Activated B cell treated with CpG ODN at 0.5 μM for 24 hours (primary cell): Measurements from ENCODE around the gene CCDC12. TPM values are rescaled to one million over a fixed set of nuclear protein-coding genes. Genes with fewer than 3 reads are reported as not detected.

ENCODE experiments used
- ATAC-seq: fragments of 200-7000 bp; cut with Tn5 transposase; one replicate; pipeline ENCODE4 v1.10.0; 2021; ENCODE audit warnings: low read depth, mild to moderate bottlenecking, moderate library complexity
- CTCF ChIA-PET: fragments of 350-600 bp; sonication (Branson Sonifier 250); formaldehyde crosslinking; loops from one replicate; lab custom pipeline; 2021; ENCODE audit warnings: antibody characterized with exemption; lab: Charles Lee
- POLR2A ChIA-PET: fragments of 350-600 bp; sonication (Branson Sonifier 250); formaldehyde crosslinking; loops from one replicate; lab custom pipeline; 2021; ENCODE audit warnings: antibody characterized with exemption; lab: Charles Lee
- DNase-seq: peaks from one replicate; pipeline ENCODE4 v3.0.0; 2022
- H3K27ac Mint-ChIP-seq: one replicate; pipeline ENCODE4 v1.8.0; 2020; ENCODE audit warnings: mixed read lengths
- H3K27me3 Mint-ChIP-seq: one replicate; pipeline ENCODE4 v1.8.0; 2021; ENCODE audit warnings: mixed read lengths
- H3K36me3 Mint-ChIP-seq: one replicate; pipeline ENCODE4 v1.8.0; 2021; ENCODE audit warnings: low read depth, mixed read lengths
- H3K4me1 Mint-ChIP-seq: one replicate; pipeline ENCODE4 v1.8.0; 2021; ENCODE audit warnings: mixed read lengths
- H3K4me3 Mint-ChIP-seq: one replicate; pipeline ENCODE4 v1.8.0; 2020; ENCODE audit warnings: mild to moderate bottlenecking, mixed read lengths
- H3K9me3 Mint-ChIP-seq: one replicate; pipeline ENCODE4 v1.8.0; 2020; ENCODE audit warnings: mixed read lengths
- CTCF ChIP-seq: fragments of 200-600 bp; IDR thresholded peaks from one replicate; pipeline ENCODE4 v1.8.0; 2022; ENCODE audit warnings: antibody characterized with exemption, mild to moderate bottlenecking
- intact Hi-C: fragments of 100-400 bp; cut with micrococcal nuclease; formaldehyde crosslinking; loops from one replicate; pipeline ENCODE4 v1.15.1; 2024
- total RNA-seq: library from RNA; stranded (reverse); gene quantifications from 2 replicates; pipeline ENCODE4 v1.2.3, GENCODE V29; 2022

Gene CCDC12
- total RNA-seq, 1 donor from 2014 or later = 98.4 TPM

- intact Hi-C loops = no loop called here
- H3K4me3 Mint-ChIP-seq = no peak overlapping the region
- no peaks in the 10 kb centered on the region for H3K9me3 Mint-ChIP-seq
- CTCF ChIA-PET = no interaction called here
- no peak for ATAC-seq
- DNase-seq = no peak
- TF ChIP-seq CTCF = no peak
- peaks cover 8% of the 10 kb centered on the region for H3K4me1 Mint-ChIP-seq
- H3K27ac Mint-ChIP-seq = no peak overlapping the region
- no peaks in the 10 kb centered on the region for H3K36me3 Mint-ChIP-seq
- POLR2A ChIA-PET = no interaction called here
- H3K27me3 Mint-ChIP-seq = peaks cover 6% of the 10 kb centered on the region
Observed at GRCh38 chr3:46901591-46902187, 74.9 kb downstream of the CCDC12 start.

- Mint-ChIP-seq H3K9me3 (no peaks in the 10 kb centered on the region), H3K4me1 (peaks cover 8% of the 10 kb centered on the region), H3K4me3 (no peak overlapping the region), H3K27me3 (peaks cover 6% of the 10 kb centered on the region), H3K27ac (no peak overlapping the region), H3K36me3 (no peaks in the 10 kb centered on the region)
- intact Hi-C loops = no loop called here
- ATAC-seq (no peak), DNase-seq (no peak)
- TF ChIP-seq CTCF = no peak
- POLR2A ChIA-PET = no interaction called here
- CTCF ChIA-PET = no interaction called here
Observed at GRCh38 chr3:46901061-46901460, 75.5 kb downstream of the CCDC12 start.

GRCh38 chr3:46900356-46900755, 76.2 kb downstream of the CCDC12 start:
- intact Hi-C loops = no loop called here
- H3K27ac Mint-ChIP-seq = no peak overlapping the region
- no peak overlapping the region for H3K4me3 Mint-ChIP-seq

GRCh38 chr3:46900007-46900292, 76.6 kb downstream of the CCDC12 start:
- ATAC-seq = no peak
- no peaks in the 10 kb centered on the region for H3K36me3 Mint-ChIP-seq
- DNase-seq = no peak
- intact Hi-C loops = no loop called here
- no peaks in the 10 kb centered on the region for H3K9me3 Mint-ChIP-seq
- ChIA-PET CTCF (interaction anchor here (2.8 kb wide), 1 partner anchor 10 kb away, joined by 8 read pairs; no protein-coding TSS in a partner anchor), POLR2A (no interaction called here)
- peaks cover 12% of the 10 kb centered on the region for H3K4me1 Mint-ChIP-seq
- TF ChIP-seq CTCF = no peak
- H3K27me3 Mint-ChIP-seq = peaks cover 10% of the 10 kb centered on the region
- no peak overlapping the region for H3K4me3 Mint-ChIP-seq
- no peak overlapping the region for H3K27ac Mint-ChIP-seq

More at GRCh38 chr3:46900356-46900755, 76.2 kb downstream of the CCDC12 start:
- H3K27me3 Mint-ChIP-seq = peaks cover 6% of the 10 kb centered on the region
- no peak for TF ChIP-seq CTCF
- no peaks in the 10 kb centered on the region for H3K9me3 Mint-ChIP-seq
- ChIA-PET CTCF (interaction anchor here (2.8 kb wide), 1 partner anchor 9 kb away, joined by 8 read pairs; no protein-coding TSS in a partner anchor), POLR2A (no interaction called here)
- DNase-seq (no peak), ATAC-seq (no peak)
- H3K36me3 Mint-ChIP-seq = no peaks in the 10 kb centered on the region
- H3K4me1 Mint-ChIP-seq = peaks cover 8% of the 10 kb centered on the region

GRCh38 chr3:46899151-46900006, 77.2 kb downstream of the CCDC12 start:
- Mint-ChIP-seq H3K4me3 (no peak overlapping the region), H3K9me3 (no peaks in the 10 kb centered on the region), H3K27ac (no peak overlapping the region), H3K27me3 (peaks cover 10% of the 10 kb centered on the region), H3K4me1 (peaks cover 12% of the 10 kb centered on the region), H3K36me3 (no peaks in the 10 kb centered on the region)
- no peak for TF ChIP-seq CTCF
- ChIA-PET CTCF (interaction anchor here (2.8 kb wide), 1 partner anchor 10 kb away, joined by 8 read pairs; no protein-coding TSS in a partner anchor), POLR2A (no interaction called here)
- intact Hi-C loops = no loop called here
- DNase-seq (no peak), ATAC-seq (no peak)
